Breast epithelium (tissue), 3 donors: ENCODE data around the gene IGDCC3.

ENCODE experiments used
- CTCF ChIP-seq, 3 donors: fragments of 450-650 bp; IDR thresholded peaks; one replicate each; pipeline ENCODE4 v1.5.1; 2016 to 2017; ENCODE audit warnings: antibody characterized with exemption in 3 of 3, mild to moderate bottlenecking in 3 of 3, moderate library complexity in 3 of 3
- POLR2A ChIP-seq: fragments of 450-650 bp; IDR thresholded peaks from one replicate; pipeline ENCODE4 v1.6.1; 2016; ENCODE audit warnings: antibody characterized with exemption, mild to moderate bottlenecking, moderate library complexity

GRCh38 chr15:65363306-65363705, 14.5 kb downstream of the IGDCC3 start:
- TF ChIP-seq POLR2A (no peak), CTCF (IDR thresholded peaks at IDR 0.05) (no peak)
